HepG2 (cell line): ENCODE results near the gene CMIP. TPM values are rescaled to one million over a fixed set of nuclear protein-coding genes. Genes with fewer than 3 reads are reported as not detected.

ENCODE experiments used
- ATAC-seq: fragments of 200-7000 bp; cut with Tn5 transposase; 3 replicates; pipeline ENCODE4 v1.9.1; 2020; ENCODE audit warnings: mild to moderate bottlenecking, moderate library complexity
- BruUV-seq: library from RNA; stranded (reverse); fragments of 400-500 nt; replicated peaks from 2 replicates; lab custom pipeline; 2021; lab: Mats Ljungman, UMichigan
- CTCF ChIA-PET: fragments of 300-600 bp; formaldehyde crosslinking; extraction: SDS; loops from one replicate; lab custom pipeline; 2021; ENCODE audit warnings: low total read pairs, inconsistent platforms, low intra/inter-chr PET ratio; lab: Yijun Ruan, JAX
- POLR2A ChIA-PET: fragments of 350-600 bp; sonication (Branson Sonifier 250); formaldehyde crosslinking; loops from one replicate; lab custom pipeline; 2020; ENCODE audit warnings: antibody characterized with exemption, inconsistent platforms; lab: Yijun Ruan, JAX
- DNase-seq: peaks from one replicate; pipeline ENCODE4 v3.0.0-alpha.2; 2015; ENCODE audit warnings: low spot score
- FAIRE-seq: peaks from 3 replicates; lab custom pipeline; 2011; peaks lifted over from hg19 to GRCh38; lab: Jason Lieb, UNC
- H2AFZ ChIP-seq: one replicate; pipeline ENCODE4 v1.6.1; 2011; ENCODE audit warnings: low read length, inconsistent platforms
- H3K27ac ChIP-seq: fragments of 300-600 bp; 3 replicates; pipeline ENCODE4 v1.8.0; 2011; ENCODE audit warnings: mixed run types, mild to moderate bottlenecking, mixed read lengths, low read length, inconsistent platforms; ENCODE audit not compliant: insufficient read depth; ENCODE audit errors: extremely low read length
- H3K27me3 ChIP-seq, 2 experiments: fragments of 200-600 bp in 1 of 2; 2 replicates in 1 of 2; 3 replicates in 1 of 2; pipeline versions ENCODE4 v1.6.0 to v1.8.0; 2011; ENCODE audit warnings: low read length in 2 of 2, mild to moderate bottlenecking in 2 of 2, moderate library complexity in 2 of 2, inconsistent platforms in 1 of 2; ENCODE audit not compliant: insufficient read depth in 2 of 2, control insufficient read depth in 1 of 2
- H3K36me3 ChIP-seq, 2 experiments: fragments of 200-600 bp in 1 of 2; replicated peaks in 1 of 2; 2 replicates in 1 of 2; 3 replicates in 1 of 2; pipeline versions ENCODE4 v1.5.1 to v1.8.0; 2011; ENCODE audit warnings: low read length in 2 of 2, inconsistent platforms in 1 of 2; ENCODE audit not compliant: insufficient read depth in 2 of 2, control insufficient read depth in 1 of 2
- H3K4me1 ChIP-seq: 2 replicates; pipeline ENCODE4 v1.5.1; 2012; ENCODE audit warnings: low read length, inconsistent platforms; ENCODE audit not compliant: insufficient read depth
- H3K4me2 ChIP-seq: 2 replicates; pipeline ENCODE4 v1.6.0; 2011; ENCODE audit warnings: low read depth, low read length, inconsistent platforms
- H3K4me3 ChIP-seq, 3 experiments: fragments of 200-600 bp in 1 of 3; sonication (generic), shearing (Covaris generic) in 1 of 3; replicated peaks in 1 of 3; 2 replicates each; pipeline ENCODE4 v1.5.1; 2011 to 2016; ENCODE audit warnings: low read length in 3 of 3, inconsistent platforms in 2 of 3, low read depth in 2 of 3, mild to moderate bottlenecking in 2 of 3, control low read depth in 1 of 3, mixed read lengths in 1 of 3; ENCODE audit not compliant: insufficient read depth in 1 of 3
- H3K79me2 ChIP-seq: one replicate; pipeline ENCODE4 v1.6.1; 2011; ENCODE audit warnings: low read length, inconsistent platforms; ENCODE audit not compliant: insufficient read depth
- H3K9ac ChIP-seq: 2 replicates; pipeline ENCODE4 v1.6.0; 2011; ENCODE audit warnings: mild to moderate bottlenecking, low read depth, low read length, inconsistent platforms; ENCODE audit not compliant: insufficient read depth
- H3K9me3 ChIP-seq: 2 replicates; pipeline ENCODE4 v1.5.1; 2012; ENCODE audit warnings: mild to moderate bottlenecking, low read length
- H4K20me1 ChIP-seq: 2 replicates; pipeline ENCODE4 v1.6.0; 2011; ENCODE audit warnings: inconsistent platforms, mild to moderate bottlenecking, low read length, moderate library complexity; ENCODE audit not compliant: insufficient read depth
- CSRNP1 ChIP-seq: sonication (generic); formaldehyde crosslinking; IDR thresholded peaks from 2 replicates; pipeline ENCODE4 v1.8.1; 2023; ENCODE audit warnings: mild to moderate bottlenecking, missing genetic modification reagents
- CTCF ChIP-seq: sonication (generic); formaldehyde crosslinking; IDR thresholded peaks from 2 replicates; pipeline ENCODE4 v1.5.0; 2020; ENCODE audit warnings: mild to moderate bottlenecking, missing genetic modification reagents, moderate library complexity
- MTA1 ChIP-seq: sonication (generic); formaldehyde crosslinking; IDR thresholded peaks from 2 replicates; pipeline ENCODE4 v1.4.0; 2020; ENCODE audit warnings: missing genetic modification reagents, mild to moderate bottlenecking, borderline replicate concordance
- NFKBIZ ChIP-seq: IDR thresholded peaks from 2 replicates; pipeline ENCODE4 v1.6.1; 2018; ENCODE audit warnings: missing genetic modification reagents, missing compliant biosample characterization
- PHF21A ChIP-seq: sonication (generic); formaldehyde crosslinking; IDR thresholded peaks from 2 replicates; pipeline ENCODE4 v1.5.0; 2020; ENCODE audit warnings: mild to moderate bottlenecking, missing genetic modification reagents
- POLR2G ChIP-seq: fragments of 200-400 bp; formaldehyde crosslinking; IDR thresholded peaks from 2 replicates; pipeline ENCODE4 v1.6.1; 2018; ENCODE audit warnings: mild to moderate bottlenecking, low read depth, low read length, moderate library complexity
- RARG ChIP-seq: sonication (generic); formaldehyde crosslinking; IDR thresholded peaks from 2 replicates; pipeline ENCODE4 v1.4.0; 2020; ENCODE audit warnings: low read depth, mild to moderate bottlenecking, missing genetic modification reagents
- SCMH1 ChIP-seq: sonication (generic); formaldehyde crosslinking; IDR thresholded peaks from 2 replicates; pipeline ENCODE4 v1.9.0; 2021; ENCODE audit warnings: missing genetic modification reagents, mild to moderate bottlenecking, borderline replicate concordance
- SOX5 ChIP-seq: IDR thresholded peaks from 2 replicates; pipeline ENCODE4 v1.6.1; 2016; ENCODE audit warnings: borderline replicate concordance
- WGBS: methylation state at CpG from one replicate; pipeline ENCODE4 v1.1.6; 2017; ENCODE audit warnings: low lambda C conversion rate; 5-methylcytosine and 5-hydroxymethylcytosine counted together
- in situ Hi-C: cut with HindIII; loops from 2 replicates; pipeline ENCODE4 v1.10.0; 2017; ENCODE audit warnings: low pct_unique_long_range_greater_than_20kb; ENCODE audit not compliant: extremely low pct_ligation_motif_present
- intact Hi-C: fragments of 100-400 bp; cut with micrococcal nuclease; formaldehyde crosslinking; loops from one replicate; pipeline ENCODE4 v1.10.0; 2022; ENCODE audit not compliant: unreplicated experiment
- polyA plus RNA-seq, 8 experiments: library from polyadenylated mRNA; depleted of rRNA in 3 of 8; stranded (reverse) in 7 of 8; unstranded in 1 of 8; fragments of >200 nt; fragmentation: Illumina TruSeq in 4 of 8; extraction: Trizol in 4 of 8; gene quantifications; 2 replicates each; pipeline versions ENCODE4 v1.2.1 to v1.2.3, GENCODE V29; 2011 to 2016; ENCODE audit warnings: low read depth in 4 of 8, missing spikeins in 1 of 8, mixed read lengths in 1 of 8; ENCODE audit not compliant: insufficient read depth in 1 of 8
- total RNA-seq, 5 experiments: library from RNA; depleted of rRNA; stranded (reverse); fragments of >200 nt; fragmentation: Illumina TruSeq; extraction: Trizol; gene quantifications; 2 replicates each; pipeline ENCODE4 v1.2.3, GENCODE V29; 2016; ENCODE audit warnings: low read depth in 1 of 5

CMIP gene
- total and polyA plus RNA-seq, 2 of the 13 experiments (the other 11 are each of a cell fraction or from before 2014, with no cell fraction given): 10.9 to 18.1 TPM

- no peak overlapping the region for H3K4me2 ChIP-seq
- CTCF ChIA-PET: no interaction called here
- H3K9me3 ChIP-seq: no peaks in the 10 kb centered on the region
- H3K9ac ChIP-seq: no peak overlapping the region
- no peaks in the 10 kb centered on the region for H3K79me2 ChIP-seq
- H3K27ac ChIP-seq: no peak overlapping the region
- in situ Hi-C loops: no loop called here
- no peaks in the 10 kb centered on the region for H4K20me1 ChIP-seq
- ATAC-seq (no peak; the same call in 2 of the 3 replicates), DNase-seq (no peak), FAIRE-seq (no peak)
- WGBS: 79% methylated on average over 5 of the region's 7 CpGs
- POLR2A ChIA-PET: no interaction called here
- no peak overlapping the region for H3K4me3 ChIP-seq
- H3K4me1 ChIP-seq: no peaks in the 10 kb centered on the region
- no TSS peak for BruUV-seq
- H2AFZ ChIP-seq: no peak overlapping the region
- intact Hi-C loops: no loop called here
- H3K27me3 ChIP-seq: no peaks in the 10 kb centered on the region
- TF ChIP-seq CTCF (CRISPR knock-in tag) (peak; percentile 16; the same call in 1 of the 2 replicates), NFKBIZ (CRISPR knock-in tag) (no peak)
- H3K36me3 ChIP-seq: peaks cover 51 to 84% of the 10 kb centered on the region in 2 experiments
Observed at GRCh38 chr16:81673432-81673831, 228.8 kb downstream of the CMIP start.

GRCh38 chr16:81675662-81676061 lies 231.1 kb downstream of the CMIP start:
- in situ Hi-C loops: no loop called here
- POLR2A ChIA-PET: no interaction called here
- H3K36me3 ChIP-seq: peaks cover 60 to 91% of the 10 kb centered on the region in 2 experiments
- no peak for TF ChIP-seq SOX5 (CRISPR knock-in tag)
- no peak for TF ChIP-seq SCMH1 (CRISPR knock-in tag)
- TF ChIP-seq RARG: no peak
- TF ChIP-seq CSRNP1 (CRISPR knock-in tag): no peak
- no peak for TF ChIP-seq PHF21A
- TF ChIP-seq POLR2G: no peak
- TF ChIP-seq MTA1 (CRISPR knock-in tag): no peak

More at GRCh38 chr16:81675662-81676061, 231.1 kb downstream of the CMIP start:
- Histone ChIP-seq H3K9ac (no peak overlapping the region), H3K4me3 (no peak overlapping the region), H2AFZ (no peak overlapping the region), H3K79me2 (no peaks in the 10 kb centered on the region), H3K4me1 (no peaks in the 10 kb centered on the region), H3K27me3 (no peaks in the 10 kb centered on the region), H4K20me1 (peaks cover 5% of the 10 kb centered on the region; the same call in 1 of the 2 replicates), H3K4me2 (no peak overlapping the region), H3K27ac (no peak overlapping the region), H3K9me3 (no peaks in the 10 kb centered on the region)
- ATAC-seq (no peak), FAIRE-seq (no peak), DNase-seq (no peak)
- CTCF ChIA-PET: no interaction called here
- WGBS: 100% methylated on average over 3 of the region's 3 CpGs
- BruUV-seq: no TSS peak
- intact Hi-C loops: no loop called here
